CD4-positive, alpha-beta T cell treated with Interleukin-2 at 100 ng/mL for 4 hours (primary cell): ENCODE measurements around the gene NT5C1A.

Source experiments
- DNase-seq: peaks from one replicate; pipeline ENCODE4 v3.0.0-alpha.2; 2020; ENCODE audit warnings: low spot score

The NT5C1A gene

DNA sequence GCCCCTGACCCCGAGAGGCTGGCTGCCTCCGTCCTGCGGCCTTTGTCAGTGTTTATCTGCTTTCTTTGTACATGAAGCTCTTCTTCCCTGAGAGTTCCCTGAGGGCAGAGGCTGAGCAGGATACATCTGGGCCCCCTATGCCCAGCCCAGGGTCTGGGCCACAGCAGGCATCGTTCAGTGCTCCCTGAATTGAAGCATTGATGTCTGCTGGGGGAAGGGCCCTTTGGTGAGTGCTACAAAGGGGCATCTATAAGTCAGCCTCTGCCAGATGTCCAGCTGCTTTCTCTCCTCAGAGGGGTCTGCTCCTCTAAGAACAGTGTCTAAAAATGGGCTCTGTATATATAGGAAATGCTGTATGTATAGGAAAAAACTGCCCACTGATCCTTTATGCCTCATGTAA lies 34.5 kb downstream of the NT5C1A start:
- DNase-seq: no peak

DNA sequence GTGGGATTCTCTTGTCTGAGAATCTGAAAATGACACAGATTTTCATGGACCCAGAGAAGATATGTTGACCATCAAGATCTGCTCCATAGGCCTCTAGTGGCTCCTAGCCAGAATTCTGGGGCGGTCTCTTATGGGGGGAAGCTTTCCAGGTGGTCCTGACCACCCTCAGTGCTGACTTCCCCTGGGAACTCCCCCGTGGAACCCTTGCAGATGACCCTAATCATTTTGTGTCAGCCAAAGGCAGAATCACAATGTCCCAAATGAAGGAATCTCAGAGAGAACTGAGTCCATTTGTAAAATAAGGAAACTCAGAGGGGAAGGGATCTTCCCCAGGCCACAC lies 36.1 kb downstream of the NT5C1A start:
- no peak for DNase-seq

DNA sequence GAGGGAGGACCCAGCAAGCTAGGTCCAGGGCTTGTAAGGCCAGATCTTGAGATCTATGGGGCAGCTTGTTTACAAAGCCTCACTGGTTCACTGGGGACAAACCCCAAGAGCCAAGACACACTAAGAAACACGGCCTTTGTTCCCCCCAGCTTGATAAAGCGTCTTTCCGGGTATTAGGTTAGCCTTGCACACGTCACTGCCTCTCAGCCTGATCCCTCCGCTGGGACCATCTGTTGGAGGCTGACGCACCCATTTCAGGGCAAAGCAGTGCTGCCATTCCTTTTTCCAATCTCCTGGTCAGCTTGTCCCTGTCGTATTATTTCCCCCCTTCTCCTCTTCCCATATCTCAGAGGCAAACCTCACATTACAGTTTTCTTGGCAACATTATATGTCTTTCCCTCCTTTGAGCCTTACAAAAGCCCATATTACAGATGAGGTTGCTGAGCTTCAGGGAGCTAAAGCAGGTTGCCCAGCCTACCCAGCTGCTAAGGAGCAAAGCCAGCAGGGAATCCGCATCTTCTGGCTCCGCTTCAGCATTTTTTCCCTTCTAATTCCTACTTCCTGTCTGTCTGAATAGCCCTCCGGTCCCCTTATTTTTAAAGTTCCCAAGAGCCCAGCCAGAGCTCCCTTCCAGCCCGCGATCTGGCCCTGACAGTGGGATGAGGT lies 36.6 kb downstream of the NT5C1A start:
- DNase-seq: no peak

DNA sequence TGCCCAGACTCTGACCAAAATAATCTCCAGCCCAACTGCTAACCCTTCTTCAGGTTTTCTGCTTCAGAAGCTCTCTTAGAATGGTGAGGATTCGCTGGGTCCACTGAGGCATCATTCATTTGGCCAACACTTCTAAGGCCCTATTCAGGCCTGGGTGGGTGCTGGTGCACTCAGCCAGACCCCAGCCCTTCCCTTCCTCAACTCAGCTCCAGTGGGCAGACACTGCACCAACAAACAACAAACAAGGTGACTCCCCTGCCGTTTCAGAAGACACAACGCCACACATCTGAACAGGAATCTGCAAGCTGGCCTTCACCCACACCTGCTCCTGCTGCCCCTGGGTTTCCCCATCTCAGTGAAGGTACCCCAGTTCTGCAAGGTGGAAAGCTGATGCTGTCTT lies 38.5 kb downstream of the NT5C1A start:
- no peak for DNase-seq

DNA sequence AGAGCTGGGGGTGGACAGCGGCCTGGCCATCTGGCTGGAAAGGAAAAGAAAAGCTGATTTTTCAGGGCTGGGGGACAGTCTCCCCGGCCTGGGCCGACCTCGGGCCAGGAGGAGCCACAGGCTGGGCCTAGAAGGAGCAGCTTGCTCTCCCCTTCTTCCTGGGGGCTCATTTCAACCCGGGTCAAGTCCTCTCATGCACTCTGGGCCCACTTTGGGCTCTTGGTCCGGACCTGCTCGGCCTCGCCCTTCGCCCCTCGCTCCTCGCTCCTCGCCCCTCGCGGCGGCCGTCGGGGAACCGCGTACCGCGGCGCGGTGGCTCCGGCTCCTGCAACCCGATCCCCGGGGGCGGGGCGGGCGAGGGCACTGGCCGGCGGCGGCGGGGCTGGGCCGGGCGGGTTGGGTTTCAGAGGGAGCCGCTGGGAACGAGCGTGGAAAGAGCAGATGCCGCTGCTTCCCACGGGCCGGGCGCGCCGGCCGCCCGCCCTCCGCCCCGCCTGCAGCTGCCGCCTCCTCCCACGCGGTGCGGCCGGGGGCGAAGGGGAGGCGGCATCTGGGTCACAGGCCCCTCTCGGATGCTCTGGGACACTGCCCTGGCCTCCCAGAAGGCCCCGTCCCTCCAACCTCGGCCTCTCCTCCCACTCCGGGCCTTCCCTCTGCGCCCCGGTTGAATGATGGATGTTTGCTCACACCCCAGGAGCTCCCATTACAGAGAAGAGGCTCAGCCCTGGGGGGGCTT lies 39.1 kb downstream of the NT5C1A start:
- DNase-seq: no peak

DNA sequence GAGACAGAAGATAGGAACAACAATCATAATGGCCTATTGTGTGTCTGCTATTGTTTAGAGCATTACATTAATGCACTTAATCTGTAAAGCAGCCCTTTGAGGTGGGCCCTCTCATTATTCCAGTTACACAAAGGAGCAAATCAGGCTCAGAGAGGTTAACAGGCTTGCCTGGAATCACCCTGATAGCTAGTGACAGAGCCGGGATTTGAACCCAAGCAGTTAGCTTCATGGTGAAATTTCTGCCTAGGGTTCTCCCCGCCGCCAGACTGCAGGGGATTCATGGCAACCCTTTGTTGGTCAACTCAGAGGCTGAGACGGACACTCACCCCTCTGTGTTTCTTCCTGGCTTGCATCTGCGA lies 39.6 kb downstream of the NT5C1A start:
- no peak for DNase-seq

DNA sequence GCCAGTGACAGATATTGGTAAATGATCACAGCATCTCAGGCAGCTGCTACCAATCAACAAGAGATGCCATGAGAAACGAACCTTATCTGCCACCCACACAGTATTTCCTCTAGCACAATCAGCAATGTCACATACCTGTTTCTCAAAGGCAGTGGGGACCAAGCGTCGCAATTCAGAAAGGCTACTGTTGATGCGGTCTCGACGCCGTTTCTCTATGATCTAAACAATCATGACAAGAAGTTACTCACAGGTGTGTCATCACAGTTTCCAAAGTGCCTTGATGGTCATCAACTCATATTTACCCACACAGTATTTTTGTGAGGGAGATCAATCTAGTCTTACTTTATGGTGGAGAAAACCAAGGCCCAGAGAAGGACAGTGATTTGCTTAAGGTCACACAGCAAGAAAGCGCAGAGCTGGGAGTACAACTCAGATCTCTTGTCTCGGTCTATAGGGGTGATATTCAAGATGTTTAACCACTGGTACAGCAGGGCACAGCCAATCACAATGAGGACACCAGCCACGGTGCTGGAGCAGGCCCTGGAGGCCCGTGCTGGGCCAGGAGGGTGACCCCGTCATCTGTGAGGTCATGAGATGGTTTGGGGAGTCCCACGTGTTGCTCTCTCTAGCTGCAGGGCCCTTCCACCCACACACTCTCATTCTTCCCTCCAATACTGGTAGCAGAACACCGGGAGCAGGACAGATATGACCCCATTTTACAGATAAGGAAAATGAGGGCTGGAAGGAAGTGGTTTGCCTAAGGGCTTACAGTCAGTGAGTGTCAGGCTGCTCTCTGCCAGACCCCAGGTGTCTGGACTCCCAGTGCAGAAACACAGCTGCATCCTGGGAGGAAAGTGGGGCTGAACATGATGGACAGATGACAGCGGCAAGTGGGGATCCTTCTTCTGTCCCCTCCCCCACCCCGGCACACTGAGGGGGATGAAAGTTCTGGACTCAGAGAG lies 40.3 kb downstream of the NT5C1A start:
- DNase-seq: no peak

DNA sequence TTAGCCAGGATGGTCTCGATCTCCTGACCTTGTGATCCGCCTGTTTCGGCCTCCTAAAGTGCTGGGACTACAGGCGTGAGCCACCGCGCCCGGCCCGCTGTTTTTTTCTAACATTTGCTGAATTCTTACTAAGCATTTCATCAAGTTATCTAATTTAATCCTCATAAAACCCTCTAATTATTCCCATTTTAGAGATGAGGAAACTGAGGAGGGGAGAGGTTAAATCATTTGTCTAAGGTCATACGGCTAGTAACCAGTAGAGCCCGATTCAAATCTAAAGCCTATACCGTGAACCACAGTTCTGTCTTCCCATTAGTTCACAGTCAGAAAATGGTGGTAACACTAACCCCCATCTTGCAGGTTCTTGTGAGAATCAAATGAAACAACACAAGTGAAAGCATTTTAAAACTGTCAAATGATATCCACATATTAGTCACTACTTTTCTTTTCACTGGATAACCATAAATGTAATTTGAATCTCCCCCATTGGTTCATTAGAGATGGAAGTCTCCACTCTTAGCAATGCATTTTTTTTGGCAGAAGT lies 43.0 kb downstream of the NT5C1A start:
- no peak for DNase-seq

DNA sequence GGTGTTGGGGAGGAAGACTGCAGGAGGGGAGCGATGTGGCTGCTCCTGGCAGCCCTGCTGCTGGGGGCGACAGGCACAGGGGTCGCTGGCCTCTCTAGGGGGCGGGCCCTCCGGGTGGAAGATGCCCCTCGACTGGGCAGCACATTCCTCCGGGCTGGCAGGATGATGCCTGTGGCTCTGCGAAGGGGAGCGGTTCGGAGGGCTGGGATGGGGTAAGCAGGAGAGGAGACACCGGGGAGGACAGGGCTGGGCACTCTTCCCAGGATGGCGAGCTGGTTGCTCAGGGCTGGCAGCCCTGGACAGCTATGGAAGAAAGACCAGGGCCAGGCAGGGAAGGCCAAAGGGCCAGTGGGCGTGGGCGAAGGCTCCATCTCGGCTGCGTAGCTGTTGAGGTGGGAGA lies 45.3 kb downstream of the NT5C1A start:
- DNase-seq: no peak

DNA sequence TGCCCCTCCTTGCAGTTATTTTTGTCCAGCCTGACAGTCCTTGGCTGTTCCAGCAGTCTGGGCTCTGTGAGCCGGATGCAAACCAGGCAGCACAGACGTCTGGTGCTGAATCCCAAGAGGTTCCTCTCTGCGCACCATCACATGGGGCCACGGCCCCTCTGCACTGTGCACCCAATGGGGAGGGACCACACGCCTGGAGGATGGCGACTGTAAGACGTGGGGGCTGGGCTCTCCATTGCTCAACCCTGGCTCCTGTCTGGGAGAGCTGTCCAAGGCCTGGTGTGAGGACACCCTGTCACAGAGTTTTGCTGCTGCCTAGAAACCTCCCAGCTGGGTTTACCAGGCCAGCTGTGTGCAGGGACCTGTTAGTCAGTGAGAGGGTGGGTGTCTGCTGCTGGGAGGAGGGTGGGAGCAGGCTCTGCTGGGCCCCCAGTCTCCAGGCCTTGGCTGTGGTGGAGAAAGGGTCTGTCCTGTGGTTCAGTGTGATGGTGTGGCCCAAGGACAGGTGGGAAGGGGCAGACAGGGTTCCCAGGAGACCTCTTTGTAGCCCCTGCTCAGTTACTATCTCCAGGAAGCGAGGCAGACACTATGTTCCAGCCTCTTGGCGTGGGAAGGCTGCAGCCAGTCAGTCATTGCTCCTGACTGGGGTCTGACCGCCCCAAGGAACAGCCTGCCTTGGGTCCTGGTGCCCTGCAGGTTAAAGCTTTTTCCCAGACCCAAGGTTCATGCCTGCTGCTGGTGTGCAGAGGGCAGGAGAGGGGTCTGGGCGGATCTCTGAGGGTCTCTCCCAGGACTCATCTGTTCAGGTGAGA lies 46.2 kb downstream of the NT5C1A start:
- no peak for DNase-seq

DNA sequence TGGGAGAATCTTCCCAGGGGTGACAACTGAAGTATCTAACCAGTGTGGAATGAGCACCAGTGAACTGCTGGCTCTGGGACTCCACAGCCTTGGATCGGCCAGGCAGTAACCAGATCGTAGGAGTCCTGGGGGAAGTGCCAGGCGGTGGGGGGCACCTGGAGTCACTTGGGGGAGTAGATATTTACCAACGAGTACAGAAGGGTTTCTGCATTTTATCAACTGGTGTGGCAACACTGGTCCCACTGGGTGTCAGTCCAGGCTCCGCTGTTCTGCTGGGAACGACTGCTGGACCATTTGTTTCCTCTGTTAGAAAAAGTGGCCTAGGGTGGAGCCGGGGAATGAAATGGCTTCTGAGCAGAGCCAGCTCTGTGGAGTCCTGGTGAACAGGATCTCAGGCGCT lies 46.9 kb downstream of the NT5C1A start:
- no peak for DNase-seq

DNA sequence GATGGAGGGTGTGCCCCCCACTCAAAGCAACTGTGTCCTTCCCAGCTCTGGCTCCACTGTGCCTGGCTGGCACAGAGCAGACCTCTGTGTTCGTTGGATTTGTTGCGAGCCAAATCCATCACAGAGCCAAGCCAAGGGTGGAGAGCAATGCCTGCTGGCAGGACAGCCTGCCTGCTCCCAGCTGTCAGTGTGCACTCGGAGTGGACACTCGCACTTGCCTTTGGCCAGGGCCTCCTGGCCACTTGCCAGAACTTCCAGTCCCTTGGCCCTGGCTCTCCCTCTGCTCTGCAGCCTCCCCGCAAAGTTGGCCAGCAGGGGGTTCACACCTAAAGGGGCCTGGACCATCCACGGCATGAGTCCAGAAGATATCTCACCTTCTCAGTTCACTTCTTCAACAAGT lies 48.9 kb downstream of the NT5C1A start:
- DNase-seq: no peak

DNA sequence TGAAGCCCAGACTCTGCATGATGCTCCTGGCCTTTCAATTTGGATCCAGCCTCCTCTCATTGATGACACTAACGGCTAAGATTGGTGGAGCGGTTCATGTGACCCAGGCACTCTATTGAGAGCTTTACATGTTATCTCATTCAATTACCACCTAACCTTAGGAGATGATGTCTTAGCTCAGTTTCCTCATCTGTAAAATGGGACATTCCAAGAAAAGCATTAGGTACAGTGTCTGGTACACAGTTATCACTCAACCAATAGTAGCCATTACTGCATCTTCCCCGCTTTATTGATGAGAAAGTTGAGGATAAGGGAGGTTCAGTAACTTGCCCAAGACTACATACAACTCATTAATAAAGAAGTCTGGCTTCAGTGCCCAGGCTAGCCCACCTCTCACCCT lies 49.5 kb downstream of the NT5C1A start:
- DNase-seq: no peak

DNA sequence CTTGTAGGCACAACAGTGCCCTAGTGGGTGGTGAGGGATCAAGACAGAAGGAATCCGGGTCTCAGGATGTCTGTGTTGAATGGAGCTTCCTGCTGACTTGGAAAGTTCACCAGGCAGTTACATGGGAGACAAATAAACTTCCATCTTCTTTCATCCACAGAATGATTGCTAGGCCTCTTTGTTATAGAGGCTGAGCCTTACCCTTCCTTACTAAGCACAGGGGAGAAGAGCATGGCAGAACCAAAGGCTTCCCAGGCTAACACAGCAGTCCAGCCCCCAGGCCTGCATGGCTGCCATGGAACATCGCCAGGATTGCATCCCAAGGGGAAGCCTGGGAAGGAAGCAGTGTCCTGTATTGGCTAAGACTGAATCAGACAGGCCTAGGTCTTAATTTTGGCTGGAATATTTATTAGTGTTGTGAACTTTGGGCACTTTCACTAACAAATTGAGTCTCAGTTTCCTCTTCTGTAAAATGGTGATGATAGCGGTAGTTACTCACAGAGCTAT lies 51.2 kb downstream of the NT5C1A start:
- DNase-seq: no peak

DNA sequence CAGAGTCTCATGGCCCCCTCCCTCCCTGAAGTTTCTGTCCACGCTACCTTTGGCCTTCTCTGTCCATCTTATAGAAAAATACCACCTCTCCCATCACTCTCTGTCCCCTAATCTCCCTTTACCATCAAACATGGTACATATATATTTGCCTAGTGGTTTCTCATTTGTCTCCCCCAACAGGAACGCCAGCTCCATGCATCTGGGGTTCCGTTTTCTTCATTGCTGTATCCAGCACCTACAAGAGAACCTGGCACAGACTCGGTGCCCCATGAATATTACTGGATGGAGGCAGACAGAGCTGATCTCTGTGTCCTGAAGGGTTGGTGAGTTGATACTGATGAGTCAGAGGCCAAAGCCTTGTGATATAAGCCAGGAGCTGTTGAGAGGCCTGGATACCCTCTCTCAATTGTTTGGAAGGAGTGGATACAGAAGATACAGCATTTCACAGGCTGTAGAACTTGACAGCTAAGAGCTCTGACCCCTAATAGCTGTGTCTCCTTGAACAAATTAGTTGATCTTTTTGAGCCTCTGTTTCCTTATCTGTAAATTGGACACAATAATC lies 54.3 kb downstream of the NT5C1A start:
- no peak for DNase-seq

DNA sequence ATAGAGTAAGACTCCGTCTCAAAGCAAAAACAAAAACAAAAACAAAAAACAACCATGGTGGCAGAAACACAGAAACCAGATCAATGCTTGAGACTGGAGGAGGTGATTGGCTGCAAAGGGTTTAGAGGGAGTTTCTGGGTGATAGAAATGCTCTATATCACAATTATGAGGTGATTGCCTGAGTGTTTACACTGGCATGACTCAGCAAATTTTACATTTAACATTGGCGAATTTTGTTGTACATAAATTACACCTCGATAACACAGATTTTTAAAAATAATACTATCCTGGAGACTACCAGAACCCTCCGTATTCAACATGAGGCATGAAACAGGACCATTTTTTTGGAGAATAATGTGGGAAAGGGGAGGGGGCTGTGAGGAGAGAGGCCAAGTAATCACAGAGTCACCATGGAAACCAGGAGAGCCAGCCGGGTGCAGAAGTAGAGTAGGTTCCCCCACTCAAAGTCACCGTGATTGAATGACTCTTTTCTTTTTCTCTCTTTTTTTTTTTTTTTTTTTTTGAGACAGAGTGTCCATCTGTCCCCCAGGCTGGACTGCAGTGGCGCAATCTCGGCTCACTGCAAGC lies 56.7 kb downstream of the NT5C1A start:
- DNase-seq: no peak

DNA sequence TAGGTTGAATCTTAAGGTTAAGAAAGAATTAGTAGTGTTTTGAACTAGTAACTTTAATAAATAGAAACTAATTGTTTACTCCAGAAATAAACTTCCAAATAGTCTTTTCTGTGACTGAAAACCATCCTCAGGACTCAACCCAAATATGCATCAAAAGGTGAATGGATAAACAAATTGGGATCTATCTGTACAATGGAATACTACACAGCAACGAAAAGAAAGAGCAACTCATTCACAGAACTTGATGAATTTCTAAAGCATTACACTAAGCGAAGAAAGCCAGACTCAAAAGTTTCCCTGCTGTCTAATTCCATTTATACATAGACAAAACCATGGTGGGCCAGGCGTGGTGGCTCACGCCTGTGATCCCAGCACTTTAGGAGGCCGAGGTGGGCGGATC lies 57.4 kb downstream of the NT5C1A start:
- no peak for DNase-seq

DNA sequence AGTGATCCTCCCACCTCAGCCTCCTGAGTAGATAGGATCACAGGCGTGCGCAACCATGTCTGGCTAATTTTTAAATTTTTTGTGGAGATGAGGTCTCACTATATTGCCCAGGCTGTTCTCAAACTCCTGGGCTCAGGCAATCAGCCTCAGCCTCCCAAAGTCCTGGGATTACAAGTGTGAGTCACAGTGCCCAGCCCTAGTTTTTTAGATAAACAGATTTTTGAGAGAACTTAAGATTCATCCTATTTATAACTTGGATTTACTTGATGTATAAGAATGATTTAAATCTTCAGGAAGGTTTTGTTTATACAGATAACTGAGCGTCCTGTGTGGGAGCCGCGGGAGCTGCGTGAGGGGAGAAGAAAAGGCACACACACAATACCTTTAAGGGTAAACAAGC lies 58.7 kb downstream of the NT5C1A start:
- no peak for DNase-seq

DNA sequence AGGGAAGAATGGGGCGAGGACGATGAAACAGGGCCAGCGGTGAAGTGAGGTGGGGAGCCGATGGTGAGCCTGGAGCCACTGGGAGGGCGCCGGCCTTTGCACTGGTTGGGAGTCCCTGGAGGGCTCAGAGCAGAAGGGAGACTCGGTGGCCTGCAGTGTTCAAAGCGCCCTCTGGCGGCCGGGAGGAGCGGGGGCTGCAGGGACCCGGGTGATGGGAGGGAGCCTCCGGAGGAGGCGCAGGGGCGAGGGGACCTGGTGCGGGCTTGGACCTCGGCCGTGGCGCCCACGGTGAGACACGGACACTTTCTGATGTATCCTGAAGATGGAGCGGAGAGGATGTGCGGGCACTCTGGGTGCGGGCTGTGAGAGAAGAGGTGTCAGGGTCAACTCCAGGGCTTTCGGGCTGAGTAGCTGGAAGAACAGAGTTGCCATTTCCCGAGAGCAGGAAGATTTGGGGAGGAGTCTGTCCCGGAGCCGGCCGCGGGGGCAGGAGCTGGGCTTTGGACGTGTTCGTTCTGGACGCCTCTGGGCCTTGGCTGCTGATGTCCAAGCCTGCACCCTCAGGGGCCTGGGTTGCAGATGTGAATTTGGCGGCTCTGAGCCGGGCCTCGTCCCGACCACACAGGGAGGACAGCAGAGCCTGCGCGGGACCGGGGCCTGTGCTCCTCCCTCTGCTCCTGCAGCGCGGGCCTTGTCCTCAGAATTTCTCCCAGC lies 62.1 kb downstream of the NT5C1A start:
- DNase-seq: peak; percentile 65
